B cell (primary cell): ENCODE results near the gene TRPM7. TPM values are rescaled to one million over a fixed set of nuclear protein-coding genes. Genes with fewer than 3 reads are reported as not detected.

ENCODE experiments used
- ATAC-seq: fragments of 200-7000 bp; cut with Tn5 transposase; one replicate; pipeline ENCODE4 v1.10.0; 2021; ENCODE audit warnings: low read depth, mild to moderate bottlenecking, moderate number of reproducible peaks, moderate library complexity
- CTCF ChIA-PET: fragments of 350-600 bp; sonication (Branson Sonifier 250); formaldehyde crosslinking; loops from one replicate; lab custom pipeline; 2021; ENCODE audit warnings: antibody characterized with exemption, inconsistent platforms; lab: Charles Lee
- POLR2A ChIA-PET: fragments of 350-600 bp; sonication (Branson Sonifier 250); formaldehyde crosslinking; loops from one replicate; lab custom pipeline; 2021; ENCODE audit warnings: antibody characterized with exemption; lab: Charles Lee
- DNase-seq: peaks from one replicate; pipeline ENCODE4 v3.0.0; 2013
- H2AFZ ChIP-seq: 2 replicates; pipeline ENCODE4 v1.6.1; 2012; ENCODE audit warnings: mild to moderate bottlenecking, low read depth, low read length; ENCODE audit not compliant: insufficient read depth, poor library complexity, severe bottlenecking
- H3K27ac ChIP-seq, 2 donors: 1 replicate in 1 of 2; 2 replicates in 1 of 2; pipeline ENCODE4 v1.5.1; 2012 to 2013; ENCODE audit warnings: low read length in 2 of 2, mild to moderate bottlenecking in 2 of 2, moderate library complexity in 1 of 2
- H3K27me3 ChIP-seq, 4 experiments: fragments of 200-600 bp in 1 of 4; sonication (generic) in 1 of 4; replicated peaks in 1 of 4; 1 replicate in 2 of 4; 2 replicates in 2 of 4; pipeline versions ENCODE4 v1.6.1 to v1.7.0; 2013 to 2016; ENCODE audit warnings: low read length in 3 of 4, mild to moderate bottlenecking in 2 of 4, mixed read lengths in 1 of 4, moderate library complexity in 1 of 4; ENCODE audit not compliant: insufficient read depth in 4 of 4, control insufficient read depth in 3 of 4; ENCODE audit errors: control extremely low read depth in 1 of 4
- H3K36me3 ChIP-seq, 2 experiments: replicated peaks in 1 of 2; 1 replicate in 1 of 2; 2 replicates in 1 of 2; pipeline versions ENCODE4 v1.6.1 to v1.7.1; 2013; ENCODE audit warnings: low read length in 1 of 2; ENCODE audit not compliant: insufficient read depth in 2 of 2, control insufficient read depth in 1 of 2; ENCODE audit errors: control extremely low read depth in 1 of 2, extremely low read depth in 1 of 2
- H3K4me1 ChIP-seq, 2 donors: fragments of 200-600 bp in 1 of 2; sonication (generic) in 1 of 2; 1 replicate in 1 of 2; 2 replicates in 1 of 2; pipeline versions ENCODE4 v1.5.1 to v1.6.1; 2013 to 2017; ENCODE audit warnings: low read length in 2 of 2; ENCODE audit not compliant: control insufficient read depth in 2 of 2, insufficient read depth in 2 of 2
- H3K4me2 ChIP-seq: replicated peaks from 2 replicates; pipeline ENCODE3; 2012; ENCODE audit warnings: mild to moderate bottlenecking, low read depth, low read length; ENCODE audit not compliant: poor library complexity, severe bottlenecking
- H3K4me3 ChIP-seq, 5 experiments: fragments of 200-600 bp in 1 of 5; sonication (generic) in 1 of 5; 1 replicate in 3 of 5; 2 replicates in 2 of 5; pipeline versions ENCODE4 v1.5.1 to v1.7.0; 2011 to 2016; ENCODE audit warnings: low read length in 4 of 5, mild to moderate bottlenecking in 4 of 5, low read depth in 2 of 5, control low read depth in 1 of 5, moderate library complexity in 1 of 5; ENCODE audit not compliant: insufficient read depth in 1 of 5; ENCODE audit errors: control extremely low read depth in 1 of 5, extremely low read depth in 1 of 5
- H3K79me2 ChIP-seq: fragments of 200-600 bp; sonication (generic); one replicate; pipeline ENCODE4 v1.6.0; 2016; ENCODE audit warnings: low read length; ENCODE audit not compliant: control insufficient read depth, insufficient read depth
- H3K9ac ChIP-seq: fragments of 200-600 bp; sonication (generic); 2 replicates; pipeline ENCODE4 v1.6.1; 2017; ENCODE audit warnings: mild to moderate bottlenecking, low read length, moderate library complexity
- H3K9me3 ChIP-seq, 3 donors: one replicate each; pipeline versions ENCODE4 v1.6.1 to v1.7.1; 2013; ENCODE audit warnings: low read length in 2 of 3; ENCODE audit not compliant: control insufficient read depth in 2 of 3, insufficient read depth in 1 of 3; ENCODE audit errors: control extremely low read depth in 1 of 3
- H4K20me1 ChIP-seq: 2 replicates; pipeline ENCODE4 v1.6.0; 2012; ENCODE audit warnings: mild to moderate bottlenecking, low read length; ENCODE audit not compliant: insufficient read depth, control insufficient read depth, poor library complexity, severe bottlenecking
- H3K27ac Mint-ChIP-seq: one replicate; pipeline ENCODE4 v1.8.0; 2021; ENCODE audit warnings: mixed read lengths
- H3K27me3 Mint-ChIP-seq: one replicate; pipeline ENCODE4 v1.8.0; 2021; ENCODE audit warnings: mixed read lengths
- H3K4me1 Mint-ChIP-seq: one replicate; pipeline ENCODE4 v1.8.0; 2021; ENCODE audit warnings: mixed read lengths
- H3K4me3 Mint-ChIP-seq: one replicate; pipeline ENCODE4 v1.8.0; 2021; ENCODE audit warnings: mixed read lengths
- H3K9me3 Mint-ChIP-seq: one replicate; pipeline ENCODE4 v1.8.0; 2022; ENCODE audit warnings: mixed read lengths; ENCODE audit not compliant: insufficient read depth
- CTCF ChIP-seq: fragments of 200-600 bp; IDR thresholded peaks from one replicate; pipeline ENCODE4 v1.8.0; 2022; ENCODE audit warnings: antibody characterized with exemption, mild to moderate bottlenecking
- EZH2 ChIP-seq: IDR thresholded peaks from 2 replicates; pipeline ENCODE4 v1.6.1; 2012; ENCODE audit warnings: borderline replicate concordance, low read depth, mild to moderate bottlenecking, moderate library complexity, low read length; ENCODE audit not compliant: insufficient read depth, poor library complexity, severe bottlenecking
- WGBS: methylation state at CpG from one replicate; pipeline ENCODE4 v1.1.5; 2013; ENCODE audit warnings: missing lambda C conversion rate; ENCODE audit not compliant: insufficient coverage; 5-methylcytosine and 5-hydroxymethylcytosine counted together
- intact Hi-C: fragments of 100-400 bp; cut with micrococcal nuclease; formaldehyde crosslinking; loops from one replicate; pipeline ENCODE4 v1.10.0; 2022
- polyA plus RNA-seq: library from polyadenylated mRNA; depleted of rRNA; stranded (reverse); fragments of >200 nt; gene quantifications from 2 replicates; pipeline ENCODE4 v1.2.3, GENCODE V29; 2012
- total RNA-seq, 2 donors: library from RNA; stranded (reverse); fragments of 120-200 nt in 1 of 2; gene quantifications; 1 replicate in 1 of 2; 2 replicates in 1 of 2; pipeline versions ENCODE4 v1.2.3 to v1.2.4, GENCODE V29; 2013 to 2022

TRPM7 gene
- total and polyA plus RNA-seq, 2 donors (not counting 1 experiment from before 2014, with no cell fraction given): 12.5 to 77.2 TPM

GRCh38 chr15:50531766-50532165, 154.8 kb downstream of the TRPM7 start:
- CTCF ChIA-PET: interaction anchor here (0.6 kb wide), 1 partner anchor 281 kb away, joined by 3 read pairs; no protein-coding TSS in a partner anchor
- Histone ChIP-seq H4K20me1 (no peaks in the 10 kb centered on the region), H3K9ac (no peak overlapping the region), H3K9me3 (peaks cover 0 to 3% (median 0%) of the 10 kb centered on the region in 3 donors), H3K27me3 (no peaks in the 10 kb centered on the region), H3K36me3 (no peaks in the 10 kb centered on the region), H3K4me2 (no peak overlapping the region), H3K4me3 (no peak overlapping the region), H3K27ac (no peak overlapping the region), H2AFZ (no peak overlapping the region), H3K79me2 (no peaks in the 10 kb centered on the region), H3K4me1 (no peaks in the 10 kb centered on the region)
- WGBS: no CpG with 5 or more reads among the region's 4 CpGs
- POLR2A ChIA-PET: no interaction called here
- Mint-ChIP-seq H3K4me3 (no peak overlapping the region), H3K4me1 (no peaks in the 10 kb centered on the region), H3K27me3 (no peaks in the 10 kb centered on the region), H3K27ac (no peak overlapping the region), H3K9me3 (no peaks in the 10 kb centered on the region)
- intact Hi-C loops: no loop called here
- TF ChIP-seq EZH2 (no peak), CTCF (no peak)
- no peak for ATAC-seq
- DNase-seq: no peak

DNA sequence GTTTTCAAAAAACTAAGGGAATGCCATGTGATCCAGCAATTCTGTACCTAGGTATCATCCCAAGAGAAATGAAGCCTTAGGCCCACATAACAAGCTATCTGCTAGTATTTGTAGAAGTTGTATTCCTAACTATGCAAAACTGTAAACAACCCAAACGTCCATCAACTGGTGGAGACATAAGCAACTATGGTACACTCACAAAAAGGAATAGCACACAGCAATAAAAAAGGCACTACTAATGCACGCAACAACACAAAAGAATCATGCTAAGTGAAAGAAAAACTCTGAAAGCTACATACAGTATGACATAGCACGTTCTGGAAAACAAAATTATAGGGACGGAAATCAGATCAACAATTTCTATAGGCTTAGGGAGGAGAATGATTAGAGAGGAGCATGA, 155.4 kb downstream of the TRPM7 start:
- H3K27me3 ChIP-seq: no peaks in the 10 kb centered on the region
- CTCF ChIA-PET: interaction anchor here (0.7 to 0.9 kb wide), 2 partner anchors 26 to 57 kb away, joined by 3 to 4 read pairs; no protein-coding TSS in a partner anchor
- H3K9me3 ChIP-seq: peaks cover 0 to 3% (median 0%) of the 10 kb centered on the region in 3 donors
- Mint-ChIP-seq H3K4me1 (no peaks in the 10 kb centered on the region), H3K4me3 (no peak overlapping the region), H3K27me3 (no peaks in the 10 kb centered on the region), H3K27ac (no peak overlapping the region), H3K9me3 (no peaks in the 10 kb centered on the region)
- intact Hi-C loops: no loop called here
- no peak overlapping the region for H2AFZ ChIP-seq
- H3K4me3 ChIP-seq: no peak overlapping the region
- no peaks in the 10 kb centered on the region for H3K4me1 ChIP-seq
- H3K36me3 ChIP-seq: no peaks in the 10 kb centered on the region
- no peaks in the 10 kb centered on the region for H3K79me2 ChIP-seq
- no peak overlapping the region for H3K9ac ChIP-seq
- no peak overlapping the region for H3K27ac ChIP-seq
- POLR2A ChIA-PET: no interaction called here
- no peaks in the 10 kb centered on the region for H4K20me1 ChIP-seq
- ATAC-seq (no peak), DNase-seq (no peak)
- TF ChIP-seq CTCF: no peak
- TF ChIP-seq EZH2: no peak
- no CpG with 5 or more reads among the region's 4 CpGs for WGBS
- H3K4me2 ChIP-seq: no peak overlapping the region
